K562 (cell line): ENCODE measurements around the gene MICU2. TPM values are rescaled to one million over a fixed set of nuclear protein-coding genes. Genes with fewer than 3 reads are reported as not detected.

Experiments
- ATAC-seq: fragments of 200-7000 bp; cut with Tn5 transposase; 3 replicates; pipeline ENCODE4 v1.9.1; 2020; ENCODE audit warnings: moderate library complexity
- BruUV-seq: library from RNA; stranded (reverse); fragments of 400-500 nt; replicated peaks from 2 replicates; lab custom pipeline; 2021; lab: Mats Ljungman, UMichigan
- CTCF ChIA-PET: fragments of 300-600 bp; formaldehyde crosslinking; extraction: SDS; loops from one replicate; lab custom pipeline; 2021; ENCODE audit warnings: low intra/inter-chr PET ratio; lab: Yijun Ruan, JAX
- POLR2A ChIA-PET: fragments of 300-600, 350-650 bp; sonication (Branson Sonifier 250); formaldehyde crosslinking; extraction: SDS; loops from one replicate; lab custom pipeline; 2021; ENCODE audit warnings: antibody characterized with exemption, inconsistent platforms; lab: Yijun Ruan, JAX
- DNase-seq, 4 experiments: peaks; one replicate each; pipeline versions ENCODE4 v3.0.0 to v3.0.0-alpha.2; 2011 to 2018; ENCODE audit warnings: low spot score in 3 of 4, mixed read lengths in 3 of 4; ENCODE audit errors: extremely low read depth in 1 of 4
- FAIRE-seq: peaks from 2 replicates; lab custom pipeline; 2011; peaks lifted over from hg19 to GRCh38; lab: Jason Lieb, UNC
- H2AFZ ChIP-seq: 2 replicates; pipeline ENCODE4 v1.6.0; 2011; ENCODE audit warnings: low read depth, low read length, control low read depth, inconsistent platforms
- H3K27ac ChIP-seq: fragments of 200-600 bp; 3 replicates; pipeline ENCODE4 v1.8.0; 2011; ENCODE audit warnings: low read depth, mild to moderate bottlenecking, control low read depth, inconsistent platforms, low read length, moderate library complexity, mixed read lengths; ENCODE audit errors: extremely low read depth
- H3K27me3 ChIP-seq, 2 experiments: fragments of 300-600 bp in 1 of 2; 2 replicates in 1 of 2; 3 replicates in 1 of 2; pipeline versions ENCODE4 v1.6.0 to v1.8.0; 2011; ENCODE audit warnings: inconsistent platforms in 2 of 2, low read length in 2 of 2, mild to moderate bottlenecking in 1 of 2, mixed read lengths in 1 of 2, moderate library complexity in 1 of 2; ENCODE audit not compliant: control insufficient read depth in 2 of 2, insufficient read depth in 2 of 2
- H3K36me3 ChIP-seq: fragments of 300-600 bp; 3 replicates; pipeline ENCODE4 v1.8.0; 2011; ENCODE audit warnings: mild to moderate bottlenecking, low read length, inconsistent platforms; ENCODE audit not compliant: control insufficient read depth, insufficient read depth
- H3K4me1 ChIP-seq, 2 experiments: fragments of 200-600 bp in 1 of 2; replicated peaks in 1 of 2; 2 replicates in 1 of 2; 3 replicates in 1 of 2; pipeline versions ENCODE4 v1.5.1 to v1.8.0; 2011; ENCODE audit warnings: inconsistent platforms in 2 of 2, low read length in 2 of 2, mild to moderate bottlenecking in 1 of 2, mixed read lengths in 1 of 2, moderate library complexity in 1 of 2; ENCODE audit not compliant: control insufficient read depth in 2 of 2, insufficient read depth in 2 of 2
- H3K4me2 ChIP-seq: 2 replicates; pipeline ENCODE4 v1.6.1; 2011; ENCODE audit warnings: low read length, control low read depth, inconsistent platforms, mixed read lengths; ENCODE audit not compliant: insufficient read depth
- H3K4me3 ChIP-seq: fragments of 200-600 bp; sonication (generic), shearing (Covaris generic); 2 replicates; pipeline ENCODE4 v1.5.1; 2016; ENCODE audit warnings: control low read depth, inconsistent platforms
- H3K79me2 ChIP-seq: fragments of 200-600 bp; 3 replicates; pipeline ENCODE4 v1.8.0; 2011; ENCODE audit warnings: low read length, inconsistent platforms; ENCODE audit not compliant: control insufficient read depth, insufficient read depth
- H3K9ac ChIP-seq, 2 experiments: 2 replicates each; pipeline versions ENCODE4 v1.6.0 to v1.6.1; 2011; ENCODE audit warnings: low read depth in 2 of 2, low read length in 2 of 2, control low read depth in 1 of 2, inconsistent platforms in 1 of 2, mild to moderate bottlenecking in 1 of 2, mixed read lengths in 1 of 2; ENCODE audit not compliant: insufficient read depth in 1 of 2
- H3K9me1 ChIP-seq: one replicate; pipeline ENCODE4 v1.6.0; 2011; ENCODE audit warnings: inconsistent platforms, mild to moderate bottlenecking, low read length, moderate library complexity; ENCODE audit not compliant: control insufficient read depth, insufficient read depth
- H3K9me3 ChIP-seq: replicated peaks from 2 replicates; pipeline ENCODE4 v1.5.1; 2011; ENCODE audit warnings: low read depth, low read length, inconsistent platforms; ENCODE audit not compliant: control insufficient read depth, insufficient read depth
- H4K20me1 ChIP-seq: replicated peaks from 2 replicates; pipeline ENCODE4 v1.6.1; 2011; ENCODE audit warnings: low read length, inconsistent platforms, mixed read lengths; ENCODE audit not compliant: control insufficient read depth, insufficient read depth
- C11orf30 ChIP-seq: fragments of 450-650 bp; IDR thresholded peaks from 2 replicates; pipeline ENCODE4 v1.6.1; 2016; ENCODE audit warnings: low read depth, mild to moderate bottlenecking
- CCNT2 ChIP-seq: IDR thresholded peaks from 2 replicates; pipeline ENCODE4 v1.6.1; 2011; ENCODE audit warnings: borderline replicate concordance, low read depth, mild to moderate bottlenecking, moderate library complexity, mixed read lengths, low read length; ENCODE audit not compliant: insufficient read length; ENCODE audit errors: extremely low read depth
- HDAC3 ChIP-seq: fragments of 450-650 bp; IDR thresholded peaks from 2 replicates; pipeline ENCODE4 v1.6.1; 2018; ENCODE audit warnings: borderline replicate concordance, mild to moderate bottlenecking, moderate library complexity; ENCODE audit not compliant: partially characterized antibody
- ILK ChIP-seq: fragments of 450-650 bp; IDR thresholded peaks from 2 replicates; pipeline ENCODE4 v1.6.1; 2016; ENCODE audit warnings: missing genetic modification characterization, low read depth, mild to moderate bottlenecking, missing compliant biosample characterization, moderate library complexity, borderline replicate concordance
- KLF10 ChIP-seq: fragments of 250-450 bp; sonication (Bioruptor Pico); IDR thresholded peaks from 2 replicates; pipeline ENCODE4 v1.6.1; 2021; ENCODE audit warnings: matching md5 sums
- NR4A1 ChIP-seq, 2 experiments: fragments of 250-450 bp in 1 of 2; fragments of 450-650 bp in 1 of 2; sonication (Bioruptor Pico) in 1 of 2; IDR thresholded peaks; 2 replicates each; pipeline versions ENCODE4 v1.4.0 to v1.6.1; 2016 to 2020; ENCODE audit warnings: mild to moderate bottlenecking in 2 of 2, missing compliant biosample characterization in 1 of 2, missing genetic modification characterization in 1 of 2, moderate library complexity in 1 of 2
- POLR2H ChIP-seq: IDR thresholded peaks from 2 replicates; pipeline ENCODE4 v1.6.1; 2016; ENCODE audit warnings: missing genetic modification characterization, low read depth, mild to moderate bottlenecking, control low read depth, missing compliant biosample characterization, moderate library complexity
- SUPT5H ChIP-seq: fragments of 450-650 bp; IDR thresholded peaks from 2 replicates; pipeline ENCODE4 v1.6.1; 2016
- TAF15 ChIP-seq: fragments of 200-400 bp; formaldehyde crosslinking; IDR thresholded peaks from 2 replicates; pipeline ENCODE4 v1.6.1; 2017; ENCODE audit warnings: mild to moderate bottlenecking, low read depth, low read length, moderate library complexity
- TAF9B ChIP-seq: fragments of 450-650 bp; IDR thresholded peaks from 2 replicates; pipeline ENCODE4 v1.6.1; 2018; ENCODE audit warnings: mild to moderate bottlenecking; ENCODE audit not compliant: partially characterized antibody
- ZNF444 ChIP-seq: fragments of 250-450 bp; sonication (Bioruptor Pico); IDR thresholded peaks from 2 replicates; pipeline ENCODE4 v1.4.0; 2020; ENCODE audit warnings: mild to moderate bottlenecking, moderate library complexity
- ZNF561 ChIP-seq: fragments of 450-650 bp; formaldehyde crosslinking; conservative IDR thresholded peaks from 2 replicates; pipeline ENCODE4 v1.4.0; 2020; ENCODE audit warnings: mild to moderate bottlenecking, moderate library complexity
- WGBS: fragments of 100-300 bp; shearing (Covaris generic); methylation state at CpG from one replicate; pipeline ENCODE4 v1.1.6; 2016; ENCODE audit warnings: low coverage, mixed read lengths; ENCODE audit not compliant: insufficient coverage; ENCODE audit errors: missing lambda C conversion rate; 5-methylcytosine and 5-hydroxymethylcytosine counted together
- in situ Hi-C: fragments of 300-500 bp; cut with MboI; formaldehyde crosslinking; loops from 4 replicates; pipeline ENCODE4 v1.15.0; 2018; ENCODE audit warnings: inconsistent platforms, mixed read lengths
- intact Hi-C: fragments of 100-400 bp; cut with micrococcal nuclease; formaldehyde crosslinking; loops from 2 replicates; pipeline ENCODE4 v1.14.2; 2022
- polyA plus RNA-seq, 8 experiments: library from polyadenylated mRNA; depleted of rRNA in 4 of 8; stranded (reverse) in 5 of 8; unstranded in 3 of 8; fragments of >200 nt; fragmentation: Nextera tagmentation in 2 of 8; fragmentation: Illumina TruSeq in 1 of 8; extraction: Ambion mirVana in 2 of 8; extraction: Trizol in 1 of 8; gene quantifications; 2 replicates each; pipeline versions ENCODE4 v1.2.1 to v1.2.3, GENCODE V29; 2011 to 2014; ENCODE audit warnings: inconsistent platforms in 1 of 8, missing spikeins in 1 of 8
- total RNA-seq, 7 experiments: library from RNA; depleted of rRNA in 6 of 7; stranded (reverse); fragments of >200 nt in 6 of 7; fragmentation: Illumina TruSeq in 2 of 7; extraction: Trizol in 2 of 7; gene quantifications; 2 replicates each; pipeline versions ENCODE4 v1.2.1 to v1.2.3, GENCODE V29; 2011 to 2021; ENCODE audit warnings: low replicate concordance in 1 of 7
- TF ChIP-seq, protein P1 (sequence below), 2 experiments: fragments of 450-650 bp; IDR thresholded peaks; 2 replicates each; pipeline ENCODE4 v1.6.1; 2016
- TF ChIP-seq, protein P2 (sequence below): IDR thresholded peaks from 2 replicates; pipeline ENCODE4 v1.6.1; 2014; ENCODE audit warnings: antibody characterized with exemption
- TF ChIP-seq, protein P3 (sequence below), 2 experiments: fragments of 150-350 bp in 1 of 2; IDR thresholded peaks; 2 replicates each; pipeline ENCODE4 v1.6.1; 2012 to 2016; ENCODE audit warnings: low read depth in 2 of 2, low read length in 2 of 2, mild to moderate bottlenecking in 1 of 2, moderate library complexity in 1 of 2

Gene MICU2
- total and polyA plus RNA-seq, 9 of the 15 experiments (the other 6 are each of a cell fraction or from before 2014, with no cell fraction given): 9.1 to 41.8 (median 33.4) TPM

DNA sequence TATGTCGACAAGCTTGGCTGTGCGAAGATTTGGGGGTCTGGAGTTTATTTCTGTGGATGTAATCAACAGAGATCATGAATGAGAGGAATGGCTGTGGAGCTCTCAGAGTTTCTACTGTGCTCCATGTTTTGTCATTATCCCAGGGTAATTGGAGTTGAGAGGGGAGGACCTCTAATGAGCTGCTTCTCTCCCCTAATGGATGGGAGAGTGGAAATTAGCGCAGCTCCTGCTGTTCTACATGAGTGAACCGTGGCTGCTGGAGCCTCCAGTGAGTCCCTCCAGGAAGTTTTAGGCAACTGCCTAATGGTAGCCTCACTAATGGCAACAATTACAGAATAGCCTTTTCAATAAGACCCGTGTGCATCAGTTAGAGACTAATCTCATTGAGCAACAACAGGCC lies 35.6 kb upstream of the MICU2 start:
- no peak for FAIRE-seq
- TF ChIP-seq ZNF444 (CRISPR knock-in tag) (no peak), CCNT2 (no peak), ZNF561 (CRISPR knock-in tag) (no peak), TAF9B (no peak), TAF15 (no peak), KLF10 (CRISPR knock-in tag) (no peak), SUPT5H (no peak), C11orf30 (no peak), POLR2H (tag) (no peak), ILK (no peak), HDAC3 (no peak), NR4A1 (CRISPR knock-in tag; IDR thresholded peaks at IDR 0.05) (no peak), NR4A1 (tag; IDR thresholded peaks at IDR 0.05) (no peak)
- TF ChIP-seq, protein P1, sequence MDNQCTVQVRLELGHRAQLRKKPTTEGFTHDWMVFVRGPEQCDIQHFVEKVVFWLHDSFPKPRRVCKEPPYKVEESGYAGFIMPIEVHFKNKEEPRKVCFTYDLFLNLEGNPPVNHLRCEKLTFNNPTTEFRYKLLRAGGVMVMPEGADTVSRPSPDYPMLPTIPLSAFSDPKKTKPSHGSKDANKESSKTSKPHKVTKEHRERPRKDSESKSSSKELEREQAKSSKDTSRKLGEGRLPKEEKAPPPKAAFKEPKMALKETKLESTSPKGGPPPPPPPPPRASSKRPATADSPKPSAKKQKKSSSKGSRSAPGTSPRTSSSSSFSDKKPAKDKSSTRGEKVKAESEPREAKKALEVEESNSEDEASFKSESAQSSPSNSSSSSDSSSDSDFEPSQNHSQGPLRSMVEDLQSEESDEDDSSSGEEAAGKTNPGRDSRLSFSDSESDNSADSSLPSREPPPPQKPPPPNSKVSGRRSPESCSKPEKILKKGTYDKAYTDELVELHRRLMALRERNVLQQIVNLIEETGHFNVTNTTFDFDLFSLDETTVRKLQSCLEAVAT (IDR thresholded peaks at IDR 0.05): no peak
- TF ChIP-seq, protein P2, sequence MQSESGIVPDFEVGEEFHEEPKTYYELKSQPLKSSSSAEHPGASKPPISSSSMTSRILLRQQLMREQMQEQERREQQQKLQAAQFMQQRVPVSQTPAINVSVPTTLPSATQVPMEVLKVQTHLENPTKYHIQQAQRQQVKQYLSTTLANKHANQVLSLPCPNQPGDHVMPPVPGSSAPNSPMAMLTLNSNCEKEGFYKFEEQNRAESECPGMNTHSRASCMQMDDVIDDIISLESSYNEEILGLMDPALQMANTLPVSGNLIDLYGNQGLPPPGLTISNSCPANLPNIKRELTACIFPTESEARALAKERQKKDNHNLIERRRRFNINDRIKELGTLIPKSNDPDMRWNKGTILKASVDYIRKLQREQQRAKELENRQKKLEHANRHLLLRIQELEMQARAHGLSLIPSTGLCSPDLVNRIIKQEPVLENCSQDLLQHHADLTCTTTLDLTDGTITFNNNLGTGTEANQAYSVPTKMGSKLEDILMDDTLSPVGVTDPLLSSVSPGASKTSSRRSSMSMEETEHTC: no peak
- TF ChIP-seq, protein P3, sequence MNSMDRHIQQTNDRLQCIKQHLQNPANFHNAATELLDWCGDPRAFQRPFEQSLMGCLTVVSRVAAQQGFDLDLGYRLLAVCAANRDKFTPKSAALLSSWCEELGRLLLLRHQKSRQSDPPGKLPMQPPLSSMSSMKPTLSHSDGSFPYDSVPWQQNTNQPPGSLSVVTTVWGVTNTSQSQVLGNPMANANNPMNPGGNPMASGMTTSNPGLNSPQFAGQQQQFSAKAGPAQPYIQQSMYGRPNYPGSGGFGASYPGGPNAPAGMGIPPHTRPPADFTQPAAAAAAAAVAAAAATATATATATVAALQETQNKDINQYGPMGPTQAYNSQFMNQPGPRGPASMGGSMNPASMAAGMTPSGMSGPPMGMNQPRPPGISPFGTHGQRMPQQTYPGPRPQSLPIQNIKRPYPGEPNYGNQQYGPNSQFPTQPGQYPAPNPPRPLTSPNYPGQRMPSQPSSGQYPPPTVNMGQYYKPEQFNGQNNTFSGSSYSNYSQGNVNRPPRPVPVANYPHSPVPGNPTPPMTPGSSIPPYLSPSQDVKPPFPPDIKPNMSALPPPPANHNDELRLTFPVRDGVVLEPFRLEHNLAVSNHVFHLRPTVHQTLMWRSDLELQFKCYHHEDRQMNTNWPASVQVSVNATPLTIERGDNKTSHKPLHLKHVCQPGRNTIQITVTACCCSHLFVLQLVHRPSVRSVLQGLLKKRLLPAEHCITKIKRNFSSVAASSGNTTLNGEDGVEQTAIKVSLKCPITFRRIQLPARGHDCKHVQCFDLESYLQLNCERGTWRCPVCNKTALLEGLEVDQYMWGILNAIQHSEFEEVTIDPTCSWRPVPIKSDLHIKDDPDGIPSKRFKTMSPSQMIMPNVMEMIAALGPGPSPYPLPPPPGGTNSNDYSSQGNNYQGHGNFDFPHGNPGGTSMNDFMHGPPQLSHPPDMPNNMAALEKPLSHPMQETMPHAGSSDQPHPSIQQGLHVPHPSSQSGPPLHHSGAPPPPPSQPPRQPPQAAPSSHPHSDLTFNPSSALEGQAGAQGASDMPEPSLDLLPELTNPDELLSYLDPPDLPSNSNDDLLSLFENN (IDR thresholded peaks at IDR 0.05; ENCODE audit: low read depth in 2 of 2, low read length in 2 of 2): no peak

More for the DNA sequence above, 35.6 kb upstream of the MICU2 start:
- Histone ChIP-seq H3K4me3 (no peak overlapping the region), H3K4me2 (no peak overlapping the region), H3K4me1 (peaks cover 0 to 7% of the 10 kb centered on the region in 2 experiments; a peak in 4 of 5 replicates), H3K9me3 (no peaks in the 10 kb centered on the region), H3K36me3 (no peaks in the 10 kb centered on the region), H3K79me2 (no peaks in the 10 kb centered on the region), H2AFZ (no peak overlapping the region), H3K9ac (no peak overlapping the region), H3K27me3 (peaks cover 1 to 12% of the 10 kb centered on the region in 2 experiments; a peak in 2 of 5 replicates), H3K9me1 (no peaks in the 10 kb centered on the region), H3K27ac (no peak overlapping the region), H4K20me1 (no peaks in the 10 kb centered on the region)
- in situ Hi-C loops (loop anchor here (25.0 kb wide), 1 partner anchor 1148 kb away; no protein-coding TSS in a partner anchor), intact Hi-C loops (loop anchor here (10.0 kb wide), 1 partner anchor 125 kb away; no protein-coding TSS in a partner anchor)
- POLR2A ChIA-PET: no interaction called here
- CTCF ChIA-PET: no interaction called here
- DNase-seq (no peak), ATAC-seq (no peak)
- BruUV-seq: no TSS peak
- 13% methylated on average over 3 of the region's 5 CpGs for WGBS
